ENCODE data around the gene B4GALT6. TPM values are rescaled to one million over a fixed set of nuclear protein-coding genes. Genes with fewer than 3 reads are reported as not detected.

The B4GALT6 gene
- total RNA-seq, 1 experiment from 2014 or later, result 0.97 TPM

DNA sequence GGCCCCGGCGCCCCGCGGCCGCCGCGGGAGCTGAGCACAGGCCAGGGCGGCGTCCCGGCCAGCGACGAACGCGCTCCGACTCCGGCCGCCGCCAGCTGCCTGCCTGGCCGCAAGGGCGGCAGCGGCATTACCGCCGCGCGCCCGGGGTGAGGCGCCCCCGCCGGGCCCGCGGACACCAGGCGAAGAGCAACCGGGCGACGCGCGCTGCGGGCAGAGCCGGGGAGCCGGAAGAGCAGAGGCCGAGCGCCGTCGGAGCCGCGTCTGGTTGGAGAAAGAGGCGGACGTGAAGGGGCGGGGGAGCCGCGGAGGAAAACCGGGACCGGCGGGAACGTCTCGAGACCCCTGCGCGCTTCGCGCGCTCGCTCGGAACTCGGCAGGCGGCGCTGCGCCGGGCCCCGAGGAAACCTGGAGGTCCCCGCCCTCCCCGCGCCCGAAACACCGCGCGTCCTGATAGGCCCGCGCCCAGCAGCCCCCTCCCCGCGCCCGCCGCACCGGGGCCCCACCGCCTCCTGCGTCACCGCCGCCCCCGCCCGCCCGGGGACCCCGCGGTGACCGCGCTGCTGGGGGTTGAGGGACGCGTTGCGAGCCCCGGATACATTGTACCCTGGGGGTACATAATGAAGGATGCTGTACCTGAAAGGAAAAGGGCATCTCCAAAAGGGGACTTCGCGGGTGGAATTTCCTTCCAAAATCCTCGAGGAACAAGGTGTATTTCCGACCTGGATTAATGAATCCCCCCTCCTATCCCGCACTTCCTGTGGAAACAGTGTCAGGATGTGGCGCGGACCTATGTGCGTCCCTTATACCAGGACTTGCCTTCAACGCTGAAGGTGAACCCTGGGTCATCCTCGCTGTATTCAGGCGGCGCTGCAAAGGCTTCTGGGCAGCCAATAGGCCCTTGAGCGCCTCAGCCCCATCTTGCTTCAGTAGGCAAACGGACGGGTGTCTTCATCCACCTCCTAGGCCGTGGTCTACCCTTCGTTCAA, 1.0 kb upstream of the B4GALT6 start:
- peak overlapping the region; percentile 86 for H2AFZ ChIP-seq (ENCODE audit: low read length)

DNA sequence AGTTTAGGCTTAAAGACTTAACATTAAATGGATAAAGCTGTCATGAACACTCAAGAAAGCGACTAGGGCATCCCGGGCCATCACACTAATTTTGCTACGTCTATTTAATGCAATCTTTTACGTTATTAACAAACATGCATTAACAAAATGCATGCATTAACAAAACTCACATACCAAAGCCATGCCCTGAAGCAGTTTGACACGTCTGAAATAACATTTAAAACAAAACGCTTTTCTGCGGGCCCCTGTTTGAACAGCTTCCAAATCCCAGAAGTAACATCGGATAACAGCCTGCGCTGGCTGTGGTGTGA, 458 bp downstream of the B4GALT6 start:
- Histone ChIP-seq H3K9ac (ENCODE audit: low read length) (no peak overlapping the region), H3K4me3 (ENCODE audit: low read length) (peak overlapping the region; percentile 42; the same call in 1 of the 2 replicates), H3K4me2 (ENCODE audit: low read depth, low read length, poor library complexity, severe bottlenecking) (peak overlapping the region; percentile 61), H3K9me2 (replicated peaks; ENCODE audit: insufficient read depth, low read length) (no peaks in the 10 kb centered on the region), H4K20me1 (ENCODE audit: insufficient read depth, low read depth, low read length) (no peaks in the 10 kb centered on the region), H3K27ac (ENCODE audit: low read length) (no peak overlapping the region), H3K27me3 (ENCODE audit: low read length) (no peaks in the 10 kb centered on the region), H3K4me1 (ENCODE audit: low read length) (peaks cover 14% of the 10 kb centered on the region), H3K36me3 (ENCODE audit: insufficient read depth, low read length) (no peaks in the 10 kb centered on the region), H3K79me2 (ENCODE audit: low read length) (no peaks in the 10 kb centered on the region), H2AFZ (ENCODE audit: low read length) (no peak overlapping the region), H3K9me3 (ENCODE audit: low read length) (no peaks in the 10 kb centered on the region)
- DNase-seq, result peak; percentile 40

More for the DNA sequence above, 1.0 kb upstream of the B4GALT6 start:
- Histone ChIP-seq H3K79me2 (ENCODE audit: low read length) (no peaks in the 10 kb centered on the region), H3K4me1 (ENCODE audit: low read length) (peaks cover 14% of the 10 kb centered on the region), H3K27me3 (ENCODE audit: low read length) (no peaks in the 10 kb centered on the region), H3K4me2 (ENCODE audit: low read depth, low read length, poor library complexity, severe bottlenecking) (peak overlapping the region; percentile 81), H3K9me2 (replicated peaks; ENCODE audit: insufficient read depth, low read length) (no peaks in the 10 kb centered on the region), H3K27ac (ENCODE audit: low read length) (no peak overlapping the region), H4K20me1 (ENCODE audit: insufficient read depth, low read depth, low read length) (no peaks in the 10 kb centered on the region), H3K9me3 (ENCODE audit: low read length) (no peaks in the 10 kb centered on the region), H3K4me3 (ENCODE audit: low read length) (peak overlapping the region; percentile 71), H3K9ac (ENCODE audit: low read length) (peak overlapping the region; percentile 69), H3K36me3 (ENCODE audit: insufficient read depth, low read length) (no peaks in the 10 kb centered on the region)
- DNase-seq, result peak; percentile 78

DNA sequence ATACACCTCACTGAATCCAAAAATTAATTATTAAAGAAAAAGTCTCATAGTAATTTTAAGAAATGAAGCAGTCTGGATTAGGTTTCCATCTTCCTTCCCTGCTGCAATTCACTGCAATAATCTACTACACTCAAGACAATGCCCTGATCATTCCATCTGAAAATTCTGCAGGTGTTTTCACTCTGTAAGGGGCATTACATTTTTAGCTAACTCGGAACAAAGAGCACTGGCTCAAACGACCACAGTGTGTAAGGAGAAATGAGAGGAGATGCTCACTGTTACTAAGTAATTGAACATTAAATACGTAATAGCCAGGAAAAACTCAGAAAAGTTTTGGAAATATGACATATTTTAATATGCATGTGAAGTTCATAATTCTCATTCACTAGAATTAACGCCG, 1.3 kb downstream of the B4GALT6 start:
- no peaks in the 10 kb centered on the region for H3K27me3 ChIP-seq (ENCODE audit: low read length)
- no peak overlapping the region for H2AFZ ChIP-seq (ENCODE audit: low read length)
- H3K9me2 ChIP-seq (replicated peaks; ENCODE audit: insufficient read depth, low read length), result no peaks in the 10 kb centered on the region
- H3K4me2 ChIP-seq (ENCODE audit: low read depth, low read length, poor library complexity, severe bottlenecking), result no peak overlapping the region
- no peaks in the 10 kb centered on the region for H3K9me3 ChIP-seq (ENCODE audit: low read length)
- H3K79me2 ChIP-seq (ENCODE audit: low read length), result no peaks in the 10 kb centered on the region
- H3K27ac ChIP-seq (ENCODE audit: low read length), result no peak overlapping the region
- H4K20me1 ChIP-seq (ENCODE audit: insufficient read depth, low read depth, low read length), result no peaks in the 10 kb centered on the region
- no peak overlapping the region for H3K4me3 ChIP-seq (ENCODE audit: low read length)
- H3K9ac ChIP-seq (ENCODE audit: low read length), result no peak overlapping the region
- no peaks in the 10 kb centered on the region for H3K36me3 ChIP-seq (ENCODE audit: insufficient read depth, low read length)
- peaks cover 14% of the 10 kb centered on the region for H3K4me1 ChIP-seq (ENCODE audit: low read length)
- no peak for DNase-seq

DNA sequence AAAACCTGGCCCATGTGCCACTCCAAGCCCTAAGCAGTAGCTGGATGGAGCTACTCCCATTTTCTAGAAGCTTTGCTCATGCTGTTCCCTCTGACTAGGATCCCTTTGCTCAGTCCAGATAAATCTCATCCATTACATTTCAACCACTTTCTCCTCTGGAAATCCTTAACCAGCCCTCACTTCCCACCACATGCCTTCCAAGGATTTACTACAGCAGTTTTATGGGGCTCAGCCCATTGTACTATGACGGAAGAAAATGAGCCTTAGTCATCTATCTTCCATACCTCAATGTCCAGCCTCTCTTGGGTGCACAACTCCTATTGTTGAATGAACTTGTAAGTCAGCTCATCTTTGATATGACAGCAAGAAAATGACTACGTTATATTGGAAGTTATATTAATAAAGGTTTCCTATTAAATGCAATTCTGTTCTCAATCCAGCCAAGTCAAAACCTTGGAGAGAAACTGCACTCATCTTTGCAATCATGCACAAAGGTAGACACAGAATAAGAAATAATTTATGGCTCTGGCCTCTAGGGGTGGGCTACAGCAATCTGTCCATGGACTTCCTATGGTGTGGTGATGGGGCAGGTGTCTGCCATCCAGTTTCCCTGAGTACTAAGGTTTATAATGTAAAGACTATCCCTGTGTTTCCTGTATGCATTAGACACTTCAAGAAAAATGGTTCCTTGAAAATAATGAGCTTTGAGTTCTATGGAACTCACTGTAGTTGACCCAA, 3.4 kb downstream of the B4GALT6 start:
- H3K9me2 ChIP-seq (replicated peaks; ENCODE audit: insufficient read depth, low read length), result no peaks in the 10 kb centered on the region
- no peaks in the 10 kb centered on the region for H3K27me3 ChIP-seq (ENCODE audit: low read length)
- no peaks in the 10 kb centered on the region for H3K36me3 ChIP-seq (ENCODE audit: insufficient read depth, low read length)
- H3K9ac ChIP-seq (ENCODE audit: low read length), result no peak overlapping the region
- H2AFZ ChIP-seq (ENCODE audit: low read length), result no peak overlapping the region
- peaks cover 10% of the 10 kb centered on the region for H3K4me1 ChIP-seq (ENCODE audit: low read length)
- H4K20me1 ChIP-seq (ENCODE audit: insufficient read depth, low read depth, low read length), result no peaks in the 10 kb centered on the region
- H3K4me3 ChIP-seq (ENCODE audit: low read length), result no peak overlapping the region
- H3K4me2 ChIP-seq (ENCODE audit: low read depth, low read length, poor library complexity, severe bottlenecking), result no peak overlapping the region
- H3K79me2 ChIP-seq (ENCODE audit: low read length), result no peaks in the 10 kb centered on the region
- H3K9me3 ChIP-seq (ENCODE audit: low read length), result no peaks in the 10 kb centered on the region
- DNase-seq, result peak; percentile 65
- H3K27ac ChIP-seq (ENCODE audit: low read length), result no peak overlapping the region

DNA sequence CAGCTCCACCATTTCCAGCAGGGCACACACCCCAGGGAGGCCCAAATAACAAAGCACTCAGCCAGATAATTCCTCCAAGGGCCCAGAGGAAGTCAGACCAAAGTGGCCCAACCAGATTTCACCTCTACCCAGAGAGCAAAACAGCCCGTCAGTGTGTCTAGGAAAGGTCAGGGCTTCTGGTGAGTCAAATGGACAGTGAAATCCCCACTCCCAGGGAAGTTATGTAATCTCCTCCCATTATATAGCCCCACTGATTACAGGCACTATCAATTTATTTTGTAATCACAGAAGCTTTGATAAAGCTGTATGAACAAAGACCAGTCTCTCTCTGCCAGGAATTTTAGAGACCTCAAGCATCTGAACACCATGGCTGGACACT, 4.0 kb downstream of the B4GALT6 start:
- Histone ChIP-seq H3K27me3 (ENCODE audit: low read length) (no peaks in the 10 kb centered on the region), H3K36me3 (ENCODE audit: insufficient read depth, low read length) (no peaks in the 10 kb centered on the region), H3K4me3 (ENCODE audit: low read length) (no peak overlapping the region), H3K9me3 (ENCODE audit: low read length) (no peaks in the 10 kb centered on the region), H3K9ac (ENCODE audit: low read length) (no peak overlapping the region), H2AFZ (ENCODE audit: low read length) (no peak overlapping the region), H4K20me1 (ENCODE audit: insufficient read depth, low read depth, low read length) (no peaks in the 10 kb centered on the region), H3K4me1 (ENCODE audit: low read length) (peaks cover 5% of the 10 kb centered on the region; the same call in 1 of the 2 replicates), H3K79me2 (ENCODE audit: low read length) (no peaks in the 10 kb centered on the region), H3K27ac (ENCODE audit: low read length) (no peak overlapping the region), H3K4me2 (ENCODE audit: low read depth, low read length, poor library complexity, severe bottlenecking) (no peak overlapping the region), H3K9me2 (replicated peaks; ENCODE audit: insufficient read depth, low read length) (no peaks in the 10 kb centered on the region)
- DNase-seq, result no peak

DNA sequence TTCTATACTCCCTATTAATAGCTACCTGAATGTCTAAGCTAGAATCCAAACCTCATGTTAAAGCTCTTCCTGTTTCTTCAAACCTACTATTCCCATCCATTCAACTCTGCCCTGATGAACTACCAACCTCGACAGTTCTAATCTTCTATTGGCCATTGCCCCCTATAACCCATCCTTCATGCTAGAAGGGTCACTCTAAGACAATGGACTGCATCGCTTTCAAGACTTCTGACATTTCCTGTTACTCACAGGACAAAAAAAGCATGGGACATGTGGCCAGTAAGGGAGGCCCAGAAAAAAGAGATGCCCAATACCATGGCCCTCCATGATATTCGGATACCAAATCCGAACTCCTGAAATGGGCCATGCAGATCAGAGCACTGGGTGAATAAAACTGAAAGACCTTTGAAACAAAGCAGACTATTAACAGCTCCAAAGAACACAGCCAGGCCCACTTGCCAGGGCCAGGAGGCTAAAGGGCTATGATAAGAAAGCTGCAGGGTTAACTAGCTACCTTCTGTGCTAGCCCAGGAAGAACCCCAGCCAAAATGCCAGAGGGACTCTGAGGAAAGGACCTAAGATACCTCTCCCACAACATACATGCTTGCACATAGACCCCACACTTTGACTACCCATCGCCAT, 4.5 kb downstream of the B4GALT6 start:
- no peak overlapping the region for H3K9ac ChIP-seq (ENCODE audit: low read length)
- H3K4me2 ChIP-seq (ENCODE audit: low read depth, low read length, poor library complexity, severe bottlenecking), result no peak overlapping the region
- no peaks in the 10 kb centered on the region for H3K27me3 ChIP-seq (ENCODE audit: low read length)
- no peaks in the 10 kb centered on the region for H3K36me3 ChIP-seq (ENCODE audit: insufficient read depth, low read length)
- DNase-seq, result no peak
- no peak overlapping the region for H3K4me3 ChIP-seq (ENCODE audit: low read length)
- H3K4me1 ChIP-seq (ENCODE audit: low read length), result peaks cover 5% of the 10 kb centered on the region; the same call in 1 of the 2 replicates
- H3K9me3 ChIP-seq (ENCODE audit: low read length), result no peaks in the 10 kb centered on the region
- no peak overlapping the region for H2AFZ ChIP-seq (ENCODE audit: low read length)
- no peak overlapping the region for H3K27ac ChIP-seq (ENCODE audit: low read length)
- no peaks in the 10 kb centered on the region for H3K79me2 ChIP-seq (ENCODE audit: low read length)
- H4K20me1 ChIP-seq (ENCODE audit: insufficient read depth, low read depth, low read length), result no peaks in the 10 kb centered on the region
- no peaks in the 10 kb centered on the region for H3K9me2 ChIP-seq (replicated peaks; ENCODE audit: insufficient read depth, low read length)

DNA sequence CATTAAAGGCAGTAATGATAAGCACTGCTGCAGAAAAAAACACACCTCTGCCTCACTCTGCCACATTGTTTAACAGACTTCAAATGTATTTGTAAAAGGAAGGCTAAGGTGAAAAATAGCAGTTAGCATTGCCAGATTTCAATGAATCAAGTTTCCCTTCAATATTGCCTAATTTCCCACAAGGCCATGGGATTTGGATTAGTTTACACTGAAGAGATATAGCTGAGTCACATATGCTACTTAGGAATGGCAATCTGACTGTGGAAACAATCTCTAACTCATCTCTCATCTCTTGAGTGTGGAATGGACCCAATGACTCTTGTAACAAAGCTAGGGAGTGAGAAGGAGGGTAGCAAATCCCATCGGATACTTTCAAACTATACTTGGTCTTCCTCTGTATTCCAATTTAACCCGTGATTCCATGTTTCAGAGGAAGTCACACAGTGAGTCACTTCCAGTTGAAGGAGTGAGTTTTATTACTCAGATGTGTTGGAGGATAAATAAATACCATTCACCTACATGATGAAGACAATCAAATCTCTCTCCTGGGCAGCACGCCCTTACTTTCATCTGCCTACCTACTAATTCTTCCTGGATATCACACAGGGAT, 5.1 kb downstream of the B4GALT6 start:
- Histone ChIP-seq H3K79me2 (ENCODE audit: low read length) (no peaks in the 10 kb centered on the region), H2AFZ (ENCODE audit: low read length) (no peak overlapping the region), H3K4me1 (ENCODE audit: low read length) (peaks cover 2% of the 10 kb centered on the region; the same call in 1 of the 2 replicates), H3K27ac (ENCODE audit: low read length) (no peak overlapping the region), H3K27me3 (ENCODE audit: low read length) (no peaks in the 10 kb centered on the region), H3K4me2 (ENCODE audit: low read depth, low read length, poor library complexity, severe bottlenecking) (no peak overlapping the region), H3K9me3 (ENCODE audit: low read length) (no peaks in the 10 kb centered on the region), H3K4me3 (ENCODE audit: low read length) (no peak overlapping the region), H4K20me1 (ENCODE audit: insufficient read depth, low read depth, low read length) (no peaks in the 10 kb centered on the region), H3K9ac (ENCODE audit: low read length) (no peak overlapping the region), H3K36me3 (ENCODE audit: insufficient read depth, low read length) (no peaks in the 10 kb centered on the region), H3K9me2 (replicated peaks; ENCODE audit: insufficient read depth, low read length) (no peaks in the 10 kb centered on the region)
- DNase-seq, result no peak
